HepG2 (cell line): ENCODE measurements around the gene THOP1. TPM values are rescaled to one million over a fixed set of nuclear protein-coding genes. Genes with fewer than 3 reads are reported as not detected.

Source experiments
- ARID3A ChIP-seq: IDR thresholded peaks from 2 replicates; pipeline ENCODE4 v1.6.1; 2012; ENCODE audit warnings: low read depth, low read length, improper control_type of control experiment
- BRCA1 ChIP-seq: sonication (generic); formaldehyde crosslinking; IDR thresholded peaks from 2 replicates; pipeline ENCODE4 v1.4.0; 2020; ENCODE audit warnings: missing genetic modification reagents
- CBX5 ChIP-seq: sonication (generic); formaldehyde crosslinking; IDR thresholded peaks from 2 replicates; pipeline ENCODE4 v1.4.0; 2020; ENCODE audit warnings: missing genetic modification reagents, borderline replicate concordance
- E2F5 ChIP-seq: sonication (generic); formaldehyde crosslinking; conservative IDR thresholded peaks from 2 replicates; pipeline ENCODE4 v1.4.0; 2020; ENCODE audit warnings: missing genetic modification reagents
- FOXK1 ChIP-seq: sonication (generic); formaldehyde crosslinking; IDR thresholded peaks from 2 replicates; pipeline ENCODE4 v1.4.0; 2020; ENCODE audit warnings: low read depth, missing genetic modification reagents, borderline replicate concordance
- HMGA1 ChIP-seq: sonication (generic); formaldehyde crosslinking; conservative IDR thresholded peaks from 2 replicates; pipeline ENCODE4 v1.4.0; 2020; ENCODE audit warnings: missing genetic modification reagents
- IRF1 ChIP-seq: sonication (generic); formaldehyde crosslinking; IDR thresholded peaks from 2 replicates; pipeline ENCODE4 v1.4.0; 2020; ENCODE audit warnings: low read depth, mild to moderate bottlenecking, missing genetic modification reagents
- RORA ChIP-seq: sonication (generic); formaldehyde crosslinking; IDR thresholded peaks from 2 replicates; pipeline ENCODE4 v1.5.0; 2020; ENCODE audit warnings: mild to moderate bottlenecking, missing genetic modification reagents, moderate library complexity
- SIX1 ChIP-seq: sonication (generic); formaldehyde crosslinking; IDR thresholded peaks from 2 replicates; pipeline ENCODE4 v1.4.0; 2020; ENCODE audit warnings: missing genetic modification reagents, borderline replicate concordance
- SP1 ChIP-seq, 2 experiments: fragments of 450-650 bp in 1 of 2; sonication (generic) in 1 of 2; formaldehyde crosslinking in 1 of 2; IDR thresholded peaks; 2 replicates each; pipeline versions ENCODE4 v1.4.0 to v1.6.1; 2016 to 2020; ENCODE audit warnings: missing genetic modification reagents in 1 of 2
- SRF ChIP-seq: IDR thresholded peaks from 2 replicates; pipeline ENCODE4 v1.6.1; 2011; ENCODE audit warnings: mild to moderate bottlenecking, low read depth, low read length, moderate library complexity
- TBL1XR1 ChIP-seq: fragments of 150-350 bp; IDR thresholded peaks from 2 replicates; pipeline ENCODE4 v1.6.1; 2014; ENCODE audit warnings: borderline replicate concordance, low read length; ENCODE audit not compliant: partially characterized antibody
- ZBTB7A ChIP-seq: sonication (generic); formaldehyde crosslinking; IDR thresholded peaks from 2 replicates; pipeline ENCODE4 v1.8.0; 2022; ENCODE audit warnings: mild to moderate bottlenecking, missing genetic modification reagents
- ZHX2 ChIP-seq, 2 experiments: sonication (generic) in 1 of 2; formaldehyde crosslinking in 1 of 2; IDR thresholded peaks; 2 replicates each; pipeline versions ENCODE4 v1.6.1 to v1.9.0; 2014 to 2022; ENCODE audit warnings: antibody characterized with exemption in 1 of 2, borderline replicate concordance in 1 of 2, inconsistent platforms in 1 of 2, low read depth in 1 of 2, missing genetic modification reagents in 1 of 2
- ZMYM4 ChIP-seq: sonication (generic); formaldehyde crosslinking; IDR thresholded peaks from 2 replicates; pipeline ENCODE4 v1.8.1; 2023; ENCODE audit warnings: mild to moderate bottlenecking, missing genetic modification reagents
- ZNF205 ChIP-seq: IDR thresholded peaks from 2 replicates; pipeline ENCODE4 v1.6.1; 2018; ENCODE audit warnings: missing biosample characterization, missing genetic modification reagents
- ZNF660 ChIP-seq: sonication (generic); formaldehyde crosslinking; IDR thresholded peaks from 2 replicates; pipeline ENCODE4 v1.5.1; 2020; ENCODE audit warnings: mild to moderate bottlenecking, low read depth, missing genetic modification reagents, borderline replicate concordance
- ZNF780A ChIP-seq: sonication (generic); formaldehyde crosslinking; IDR thresholded peaks from 2 replicates; pipeline ENCODE4 v1.8.0; 2022; ENCODE audit warnings: mild to moderate bottlenecking, missing genetic modification reagents, moderate library complexity
- ZNF782 ChIP-seq: sonication (generic); formaldehyde crosslinking; IDR thresholded peaks from 2 replicates; pipeline ENCODE4 v1.4.0; 2020; ENCODE audit warnings: missing genetic modification reagents, mild to moderate bottlenecking, borderline replicate concordance
- ZNF788 ChIP-seq: sonication (generic); formaldehyde crosslinking; IDR thresholded peaks from 2 replicates; pipeline ENCODE4 v1.5.0; 2020; ENCODE audit warnings: mild to moderate bottlenecking, missing genetic modification reagents, borderline replicate concordance
- ZSCAN9 ChIP-seq: IDR thresholded peaks from 2 replicates; pipeline ENCODE4 v1.6.1; 2016; ENCODE audit warnings: borderline replicate concordance
- polyA plus RNA-seq, 8 experiments: library from polyadenylated mRNA; depleted of rRNA in 3 of 8; stranded (reverse) in 7 of 8; unstranded in 1 of 8; fragments of >200 nt; fragmentation: Illumina TruSeq in 4 of 8; extraction: Trizol in 4 of 8; gene quantifications; 2 replicates each; pipeline versions ENCODE4 v1.2.1 to v1.2.3, GENCODE V29; 2011 to 2016; ENCODE audit warnings: low read depth in 4 of 8, missing spikeins in 1 of 8, mixed read lengths in 1 of 8; ENCODE audit not compliant: insufficient read depth in 1 of 8
- total RNA-seq, 5 experiments: library from RNA; depleted of rRNA; stranded (reverse); fragments of >200 nt; fragmentation: Illumina TruSeq; extraction: Trizol; gene quantifications; 2 replicates each; pipeline ENCODE4 v1.2.3, GENCODE V29; 2016; ENCODE audit warnings: low read depth in 1 of 5

The THOP1 gene
- total and polyA plus RNA-seq, 2 of the 13 experiments (the other 11 are each of a cell fraction or from before 2014, with no cell fraction given): 74.4 to 116 TPM

GRCh38 chr19:2820112-2820702 is 34.9 kb downstream of the THOP1 start (continued):
- TF ChIP-seq E2F5 (CRISPR knock-in tag): no peak
- no peak for TF ChIP-seq ZSCAN9 (CRISPR knock-in tag)
- no peak for TF ChIP-seq ARID3A
- TF ChIP-seq IRF1: no peak
- TF ChIP-seq ZHX2 (IDR thresholded peaks at IDR 0.05; ENCODE audit: low read depth): no peak
- no peak for TF ChIP-seq ZHX2 (CRISPR knock-in tag; IDR thresholded peaks at IDR 0.05; ENCODE audit: borderline replicate concordance)
- TF ChIP-seq ZNF205 (CRISPR knock-in tag): no peak
- no peak for TF ChIP-seq ZMYM4 (CRISPR knock-in tag)
- TF ChIP-seq BRCA1 (CRISPR knock-in tag): no peak
- TF ChIP-seq ZNF780A (CRISPR knock-in tag): no peak
- no peak for TF ChIP-seq FOXK1 (CRISPR knock-in tag)
- no peak for TF ChIP-seq SP1 (IDR thresholded peaks at IDR 0.05)
- TF ChIP-seq SP1 (CRISPR knock-in tag; IDR thresholded peaks at IDR 0.05): no peak
- TF ChIP-seq SRF: no peak
- no peak for TF ChIP-seq SIX1
- no peak for TF ChIP-seq HMGA1 (CRISPR knock-in tag)
- peak; percentile 47; the same call in 1 of the 2 replicates for TF ChIP-seq ZBTB7A (CRISPR knock-in tag)
- no peak for TF ChIP-seq ZNF782 (CRISPR knock-in tag)
- no peak for TF ChIP-seq TBL1XR1
- no peak for TF ChIP-seq CBX5
- TF ChIP-seq ZNF660 (CRISPR knock-in tag): no peak
- no peak for TF ChIP-seq RORA (CRISPR knock-in tag)
- TF ChIP-seq ZNF788 (CRISPR knock-in tag): no peak; the same call in 1 of the 2 replicates
